DND-41 (cell line): ENCODE data around the gene NLGN1.

Experiments used
- CTCF ChIP-seq: IDR thresholded peaks from 2 replicates; pipeline ENCODE4 v1.5.1; 2012; ENCODE audit warnings: borderline replicate concordance, low read length, moderate library complexity, mild to moderate bottlenecking; ENCODE audit not compliant: poor library complexity, severe bottlenecking; ENCODE audit errors: extremely low read depth
- EZH2 ChIP-seq: IDR thresholded peaks from 3 replicates; pipeline ENCODE4 v1.6.1; 2012; ENCODE audit warnings: borderline replicate concordance, low read depth, mild to moderate bottlenecking, moderate library complexity, low read length, inconsistent platforms; ENCODE audit not compliant: severe bottlenecking

DNA sequence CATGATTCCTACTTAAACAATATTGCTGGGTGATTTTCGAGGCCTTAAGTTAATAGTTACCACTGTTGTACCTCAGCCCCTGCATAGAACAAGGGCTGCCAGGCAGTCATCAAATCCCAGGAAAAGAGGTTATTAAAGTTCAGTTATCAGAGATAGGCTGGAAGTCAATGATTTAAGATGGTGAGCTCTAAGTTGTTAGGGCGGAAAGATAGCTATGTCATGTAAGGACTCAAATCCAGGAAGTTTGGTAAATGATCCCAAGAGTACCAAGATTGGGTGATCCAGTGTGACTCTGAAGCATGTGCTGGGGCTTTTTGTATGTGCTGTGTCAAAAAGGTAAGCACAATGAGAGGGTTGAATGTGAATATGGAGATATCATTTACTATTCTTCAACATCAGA lies 287.9 kb downstream of the NLGN1 start:
- no peak for TF ChIP-seq CTCF
- no peak for TF ChIP-seq EZH2
